Activated T-helper 9 cell treated with anti-CD3 and anti-CD28 coated beads, Interleukin-2, amount 50 U/mL, for 16 hours (primary cell): ENCODE data around the gene MAP3K4.
"Not testable (repeated sequence)": the region's sequence is repeated elsewhere in the genome, so short reads cannot be mapped to it uniquely, and the experiment has no call there.

Experiments
- DNase-seq: peaks from one replicate; pipeline ENCODE4 v3.0.0-alpha.2; 2020; ENCODE audit warnings: low read depth

The MAP3K4 gene

DNA sequence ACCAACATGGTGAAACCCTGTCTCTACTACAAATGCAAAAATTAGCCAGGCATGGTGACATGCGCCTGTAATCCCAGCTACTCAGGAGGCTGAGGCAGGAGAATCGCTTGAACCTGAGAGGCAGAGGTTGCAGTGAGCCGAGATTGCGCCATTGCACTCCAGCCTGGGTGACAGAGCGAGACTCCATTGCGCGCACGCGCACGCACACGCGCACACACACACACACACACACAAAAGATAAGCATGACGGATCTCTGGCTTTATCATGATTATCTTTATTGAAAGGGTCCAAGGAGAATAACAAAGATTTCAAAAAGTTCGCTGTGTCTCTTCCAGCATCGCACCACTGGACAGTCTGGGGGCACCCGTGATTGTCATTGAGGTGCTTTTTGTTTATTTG is 19.0 kb upstream of the MAP3K4 start:
- DNase-seq: not testable (repeated sequence)

DNA sequence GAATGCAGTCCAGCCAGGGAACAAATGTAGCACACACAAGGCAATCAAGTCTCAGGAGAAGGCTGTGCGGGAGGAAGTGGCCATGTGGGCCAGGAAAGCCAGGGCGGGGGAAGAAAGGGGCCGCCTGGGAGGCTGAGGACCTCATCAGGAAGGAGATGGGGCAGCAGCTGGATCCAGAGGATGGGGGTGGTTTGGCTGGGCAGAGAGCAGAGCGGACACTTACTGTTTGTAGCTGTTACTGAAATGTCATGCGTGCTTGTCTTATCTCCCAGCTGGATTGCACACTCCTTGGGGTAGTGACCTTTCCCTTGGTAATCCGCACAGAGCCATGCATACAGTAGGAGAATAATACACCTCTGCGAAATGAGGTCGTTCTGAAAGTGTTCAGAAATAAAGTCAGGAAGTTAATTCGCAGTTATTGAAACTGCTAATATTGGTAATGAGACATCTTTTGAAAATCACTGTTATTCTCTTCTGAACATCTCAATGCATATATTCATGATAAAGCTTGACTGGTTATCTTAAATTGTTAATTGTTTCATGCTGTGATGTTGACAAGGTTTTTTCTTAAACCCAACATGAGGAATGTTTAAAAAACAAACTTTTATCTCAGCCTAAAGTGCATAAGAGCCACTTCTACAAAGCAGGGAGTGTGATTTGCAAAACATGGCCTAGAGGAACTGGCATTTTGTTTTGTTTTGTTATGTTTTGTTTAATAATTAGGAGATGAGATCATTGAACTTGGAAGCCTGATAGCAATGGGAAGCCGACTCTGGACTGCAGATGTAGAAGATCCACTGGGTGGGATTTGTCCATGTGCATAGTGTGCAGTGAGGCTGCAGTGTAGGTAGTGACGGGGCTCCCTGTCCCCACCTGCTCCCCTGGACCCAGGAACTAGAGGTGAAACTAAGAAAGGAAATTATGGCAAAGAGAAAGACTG is 18.0 kb upstream of the MAP3K4 start:
- no peak for DNase-seq

DNA sequence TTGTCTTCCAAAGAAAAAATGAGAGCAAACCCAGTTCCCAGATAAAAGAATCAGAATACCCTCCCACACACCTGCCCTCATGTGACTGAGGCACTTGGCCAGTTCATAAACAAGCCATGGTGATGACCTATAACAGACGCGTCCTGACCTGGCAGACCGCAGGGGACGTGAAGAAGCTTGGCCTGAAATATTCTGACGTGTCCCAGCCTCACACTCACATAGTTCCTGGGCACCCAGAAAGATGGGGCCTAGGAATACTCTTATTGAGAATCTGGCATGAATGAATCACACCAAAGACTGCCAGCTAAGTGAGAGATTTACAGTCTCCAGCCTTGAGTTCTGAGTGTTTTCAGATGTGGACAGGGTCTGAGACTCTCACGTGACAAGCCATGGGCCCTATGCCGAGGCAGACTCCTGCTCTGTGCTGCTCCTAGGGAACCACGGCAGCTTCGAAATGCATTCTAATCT is 17.2 kb upstream of the MAP3K4 start:
- no peak for DNase-seq

DNA sequence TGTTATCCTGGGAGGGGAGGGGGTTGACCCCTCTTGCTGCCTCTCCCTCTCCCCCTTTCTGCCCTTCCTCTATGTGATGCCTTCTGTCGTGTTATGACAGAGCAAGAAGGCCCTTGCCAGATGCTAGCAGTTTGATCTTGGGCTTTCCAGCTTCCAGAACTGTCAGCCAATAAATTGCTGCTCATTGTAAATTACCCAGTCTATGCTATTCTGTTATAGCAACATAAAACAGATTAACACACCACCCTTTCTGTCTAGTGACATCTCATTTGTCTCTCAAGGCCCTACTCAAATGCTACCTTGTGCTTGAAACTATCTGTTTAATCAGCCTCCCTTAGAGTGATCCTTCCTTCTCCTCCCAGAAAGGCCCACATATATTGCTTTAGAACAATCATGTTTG is 16.4 kb upstream of the MAP3K4 start:
- no peak for DNase-seq

GRCh38 chr6:160975961-160976360 is 15.6 kb upstream of the MAP3K4 start:
- not testable (repeated sequence) for DNase-seq

GRCh38 chr6:160978141-160978901 is 13.2 kb upstream of the MAP3K4 start:
- DNase-seq: no peak

GRCh38 chr6:160979061-160979708 is 12.4 kb upstream of the MAP3K4 start:
- no peak for DNase-seq

- DNase-seq: not testable (repeated sequence)
Measured at GRCh38 chr6:160983377-160983948, 8.1 kb upstream of the MAP3K4 start.

GRCh38 chr6:160986851-160987250 is 4.7 kb upstream of the MAP3K4 start:
- DNase-seq: no peak

DNA sequence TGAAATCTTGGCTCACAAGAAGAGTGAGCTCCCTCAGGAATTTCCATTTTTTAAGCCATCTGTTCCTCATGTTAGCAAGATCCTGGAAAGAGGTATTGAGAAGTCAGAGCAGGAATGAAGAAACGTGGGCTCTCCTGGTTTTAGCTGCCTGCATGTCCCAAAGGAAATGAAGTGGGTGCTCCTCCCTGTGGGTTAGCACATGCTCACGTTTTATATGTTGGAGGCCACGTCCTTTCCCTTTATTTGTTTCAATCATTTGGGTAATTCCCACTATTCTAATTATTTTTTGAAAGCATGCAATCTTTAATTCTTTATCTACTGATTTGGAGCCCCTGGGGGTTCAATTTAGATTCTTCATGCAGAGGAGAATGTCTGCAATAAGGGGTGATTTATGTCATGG is 4.3 kb upstream of the MAP3K4 start:
- DNase-seq: no peak

GRCh38 chr6:160990847-160991405 is 643 bp upstream of the MAP3K4 start:
- no peak for DNase-seq

DNA sequence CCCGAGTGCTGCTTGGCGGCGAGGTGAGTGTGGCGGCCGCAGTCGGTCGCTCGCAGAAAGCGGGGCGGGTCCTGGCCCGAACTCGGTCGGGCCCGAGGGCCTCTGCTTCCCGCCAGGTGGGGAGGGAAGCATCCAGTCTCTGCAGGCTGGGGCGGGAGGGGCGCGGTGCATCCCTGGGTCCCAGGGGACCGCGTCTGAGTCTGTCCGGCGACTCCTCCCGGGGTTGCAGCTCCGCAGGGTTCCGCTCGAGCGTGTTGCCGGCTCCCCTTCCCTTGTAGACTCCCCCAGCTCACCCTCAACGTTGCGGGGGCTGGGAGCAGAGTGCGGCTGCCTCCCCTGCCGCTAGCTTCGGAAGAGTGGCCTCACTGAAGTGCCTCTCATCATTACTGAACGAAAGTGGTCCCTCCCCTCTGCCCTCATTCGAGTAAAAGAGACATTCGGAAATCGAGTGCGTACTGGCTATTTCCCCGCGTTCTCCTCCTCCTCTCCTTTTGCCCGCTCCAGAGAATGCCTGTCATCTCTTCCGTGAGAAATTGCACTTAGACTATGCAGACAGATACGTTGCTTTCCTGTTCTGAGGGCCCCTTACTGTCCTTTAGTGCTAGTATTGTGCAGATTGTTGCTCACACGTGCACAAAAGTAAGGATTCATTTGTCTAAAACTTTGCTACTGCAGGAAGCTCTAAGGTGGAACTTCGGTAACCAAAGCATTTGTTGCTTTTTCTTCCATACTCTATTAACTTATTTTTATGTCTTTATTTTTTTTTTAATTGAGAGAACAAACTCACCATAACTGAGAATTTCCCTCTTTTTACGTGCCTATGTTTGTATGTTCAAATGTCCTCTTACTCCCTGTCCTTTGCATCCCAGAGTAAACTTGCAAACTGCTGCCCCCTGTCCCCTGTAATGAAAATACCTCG is 751 bp downstream of the MAP3K4 start:
- no peak for DNase-seq

GRCh38 chr6:160992980-160993314 is 1.4 kb downstream of the MAP3K4 start:
- no peak for DNase-seq

GRCh38 chr6:160995271-160995670 is 3.7 kb downstream of the MAP3K4 start:
- DNase-seq: no peak

GRCh38 chr6:160996131-160996601 is 4.6 kb downstream of the MAP3K4 start:
- DNase-seq: no peak

GRCh38 chr6:160998217-160998616 is 6.6 kb downstream of the MAP3K4 start:
- no peak for DNase-seq

DNA sequence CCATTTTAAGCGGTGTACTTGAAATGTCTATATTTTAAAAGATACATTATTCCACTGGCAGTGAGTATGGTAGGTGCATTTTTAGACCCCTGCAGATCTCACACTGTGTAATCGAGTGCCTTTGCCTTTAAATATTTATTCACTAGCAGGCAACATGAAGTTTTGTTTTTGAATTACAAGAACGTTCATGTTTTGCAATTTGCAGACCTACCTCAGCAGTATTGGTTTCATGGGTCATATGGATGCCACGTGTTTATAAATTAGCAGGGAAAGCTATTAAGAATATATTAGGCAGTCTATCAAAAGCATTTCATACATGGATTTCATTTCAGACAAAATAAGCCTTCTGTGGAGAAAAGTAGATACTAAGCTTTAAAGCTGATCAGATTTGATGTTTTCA is 7.2 kb downstream of the MAP3K4 start:
- DNase-seq: no peak

- no peak for DNase-seq
Measured at GRCh38 chr6:160999516-160999915, 7.9 kb downstream of the MAP3K4 start.

GRCh38 chr6:161000632-161001031 is 9.1 kb downstream of the MAP3K4 start:
- DNase-seq: no peak

GRCh38 chr6:161001421-161001820 is 9.9 kb downstream of the MAP3K4 start:
- DNase-seq: no peak

DNA sequence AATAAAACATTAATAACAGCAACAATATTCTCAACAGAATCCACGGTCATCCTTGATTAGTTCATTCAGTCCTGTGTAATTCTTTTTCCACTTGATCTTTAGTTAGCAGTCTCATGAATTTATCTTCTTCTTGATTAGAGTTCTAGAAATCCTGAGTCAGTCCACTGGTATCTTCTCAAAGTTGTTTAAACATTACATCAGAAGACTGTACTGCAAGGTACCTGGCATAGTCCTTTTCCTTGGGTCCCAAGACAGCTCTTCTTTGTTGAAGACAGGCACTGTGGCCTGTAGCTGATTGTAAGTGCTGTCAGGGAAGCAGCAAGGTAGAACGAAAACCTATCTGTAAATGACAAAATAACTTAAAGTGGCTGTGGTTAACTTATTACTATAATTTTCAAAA is 11.8 kb downstream of the MAP3K4 start:
- no peak for DNase-seq
